ENCODE measurements around the gene KAT2A. TPM values are rescaled to one million over a fixed set of nuclear protein-coding genes. Genes with fewer than 3 reads are reported as not detected.
A peak's percentile ranks its signal among the peaks of the same experiment; 100 is the strongest.

The KAT2A gene
- total RNA-seq, 1 experiment from 2014 or later = 43.5 TPM

DNA sequence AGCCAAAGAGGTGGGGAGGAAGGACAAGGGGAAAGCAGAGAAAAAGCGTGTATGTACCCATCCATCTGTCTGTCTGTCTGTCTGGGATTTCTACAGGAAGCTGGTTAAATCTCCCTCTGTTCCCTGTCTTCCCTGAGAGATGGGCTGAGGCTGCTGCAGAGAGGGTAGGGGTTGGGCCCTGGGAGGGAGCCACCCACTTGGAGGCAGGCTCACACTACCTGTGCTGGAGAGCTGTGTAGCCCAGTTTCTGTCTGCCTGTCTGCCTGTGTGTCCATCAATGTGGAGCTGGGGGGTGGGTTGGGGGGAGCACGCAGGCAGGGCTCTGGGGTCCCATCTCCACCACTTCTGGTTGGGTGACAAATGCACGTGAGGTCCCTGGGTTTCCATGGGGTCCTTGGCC lies 52.2 kb downstream of the KAT2A start:
- Histone ChIP-seq H3K27ac (ENCODE audit: insufficient read length, low read depth, low read length) (no peak overlapping the region), H3K14ac (ENCODE audit: insufficient read depth, low read length) (no peak overlapping the region), H4K8ac (replicated peaks; ENCODE audit: insufficient read length, low read depth, low read length) (no peak overlapping the region), H3K4me1 (ENCODE audit: insufficient read depth, low read length) (0 out of 2 replicates have a peak, but pooled peaks cover 3% of the 10 kb centered on the region), H2BK5ac (ENCODE audit: insufficient read length, low read length) (no peak overlapping the region), H3T11ph (ENCODE audit: low read length) (no peak overlapping the region), H4K91ac (ENCODE audit: insufficient read length, low read depth, low read length) (no peak overlapping the region), H3K18ac (ENCODE audit: insufficient read length, low read depth, low read length) (no peak overlapping the region), H3K27me3 (ENCODE audit: insufficient read depth, low read length) (no peaks in the 10 kb centered on the region), H2BK15ac (ENCODE audit: low read depth, low read length) (no peak overlapping the region), H3K9me3 (ENCODE audit: control insufficient read depth, low read depth, low read length) (no peaks in the 10 kb centered on the region), H3K79me2 (ENCODE audit: insufficient read depth, low read length) (no peaks in the 10 kb centered on the region), H4K5ac (ENCODE audit: insufficient read length, low read depth, low read length) (no peak overlapping the region), H2AK5ac (ENCODE audit: insufficient read length, low read length) (no peak overlapping the region), H3K56ac (ENCODE audit: insufficient read length, low read depth, low read length) (no peak overlapping the region), H3K79me1 (ENCODE audit: insufficient read depth, low read depth, low read length, poor library complexity, severe bottlenecking) (no peaks in the 10 kb centered on the region), H4K20me1 (ENCODE audit: control insufficient read depth, insufficient read depth, insufficient read length) (peaks cover 3% of the 10 kb centered on the region), H2BK20ac (ENCODE audit: low read depth, low read length, poor library complexity, severe bottlenecking) (no peak overlapping the region), H3K9ac (ENCODE audit: extremely low read depth, insufficient read length, low read length) (no peak overlapping the region), H3K4me2 (ENCODE audit: insufficient read depth, insufficient read length, low read length) (no peak overlapping the region), H2BK120ac (ENCODE audit: low read depth, low read length, poor library complexity, severe bottlenecking) (no peak overlapping the region), H3K23ac (ENCODE audit: insufficient read length, low read depth, low read length) (no peak overlapping the region), H2AFZ (ENCODE audit: low read length) (no peak overlapping the region), H3K4ac (ENCODE audit: low read depth, low read length) (no peak overlapping the region), H2BK12ac (ENCODE audit: insufficient read length, low read depth, low read length) (no peak overlapping the region), H3K23me2 (ENCODE audit: insufficient read length, low read depth, low read length, poor library complexity, severe bottlenecking) (peaks cover 6% of the 10 kb centered on the region)
- Mint-ChIP-seq H3K27me3 (ENCODE audit: low read depth) (peaks cover 14% of the 10 kb centered on the region), H3K9me3 (no peaks in the 10 kb centered on the region), H3K36me3 (ENCODE audit: insufficient read depth in 1 of 3, low read depth in 3 of 3) (no peaks in the 10 kb centered on the region; a peak in 1 of 7 replicates), H3K4me3 (peak overlapping the region in 1 of 2 experiments; percentile 38; a peak in 1 of 5 replicates), H3K4me1 (peaks cover 9 to 27% of the 10 kb centered on the region in 2 experiments), H3K27ac (no peak overlapping the region)
- TF ChIP-seq, protein P1, sequence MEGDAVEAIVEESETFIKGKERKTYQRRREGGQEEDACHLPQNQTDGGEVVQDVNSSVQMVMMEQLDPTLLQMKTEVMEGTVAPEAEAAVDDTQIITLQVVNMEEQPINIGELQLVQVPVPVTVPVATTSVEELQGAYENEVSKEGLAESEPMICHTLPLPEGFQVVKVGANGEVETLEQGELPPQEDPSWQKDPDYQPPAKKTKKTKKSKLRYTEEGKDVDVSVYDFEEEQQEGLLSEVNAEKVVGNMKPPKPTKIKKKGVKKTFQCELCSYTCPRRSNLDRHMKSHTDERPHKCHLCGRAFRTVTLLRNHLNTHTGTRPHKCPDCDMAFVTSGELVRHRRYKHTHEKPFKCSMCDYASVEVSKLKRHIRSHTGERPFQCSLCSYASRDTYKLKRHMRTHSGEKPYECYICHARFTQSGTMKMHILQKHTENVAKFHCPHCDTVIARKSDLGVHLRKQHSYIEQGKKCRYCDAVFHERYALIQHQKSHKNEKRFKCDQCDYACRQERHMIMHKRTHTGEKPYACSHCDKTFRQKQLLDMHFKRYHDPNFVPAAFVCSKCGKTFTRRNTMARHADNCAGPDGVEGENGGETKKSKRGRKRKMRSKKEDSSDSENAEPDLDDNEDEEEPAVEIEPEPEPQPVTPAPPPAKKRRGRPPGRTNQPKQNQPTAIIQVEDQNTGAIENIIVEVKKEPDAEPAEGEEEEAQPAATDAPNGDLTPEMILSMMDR (conservative IDR thresholded peaks at IDR 0.05) = no peak
- WGBS (ENCODE audit: extremely low coverage, insufficient read length, low lambda C conversion rate) = no CpG with 5 or more reads among the region's 3 CpGs
- no peak for DNase-seq
